HCT116 (cell line): ENCODE results near the gene GTF3C1. TPM values are rescaled to one million over a fixed set of nuclear protein-coding genes. Genes with fewer than 3 reads are reported as not detected.

Experiments
- ATAC-seq: fragments of 200-7000 bp; cut with Tn5 transposase; 2 replicates; pipeline ENCODE4 v1.9.1; 2020; ENCODE audit warnings: mild to moderate bottlenecking, moderate library complexity
- BruUV-seq: library from RNA; stranded (reverse); fragments of 400-500 nt; replicated peaks from 2 replicates; lab custom pipeline; 2021; lab: Mats Ljungman, UMichigan
- CTCF ChIA-PET: fragments of 300-600 bp; sonication (Branson Sonifier 250); formaldehyde crosslinking; loops from one replicate; lab custom pipeline; 2021; ENCODE audit warnings: antibody characterized with exemption; lab: Charles Lee
- POLR2A ChIA-PET: fragments of 300-600, 350-600 bp; sonication (Branson Sonifier 250); formaldehyde crosslinking; loops from one replicate; lab custom pipeline; 2021; ENCODE audit warnings: antibody characterized with exemption; lab: Charles Lee
- RAD21 ChIA-PET, 2 experiments: fragments of 300-600 bp; sonication (Branson Sonifier 250); formaldehyde crosslinking; loops; one replicate each; lab custom pipeline; 2023; ENCODE audit warnings: low total read pairs in 2 of 2; ENCODE audit not compliant: uncharacterized antibody in 2 of 2, unreplicated experiment in 2 of 2, low non-redundant PET in 1 of 2; lab: Charles Lee
- DNase-seq: peaks from one replicate; pipeline ENCODE4 v3.0.0-alpha.2; 2010; ENCODE audit warnings: low read depth, low spot score
- H2AFZ ChIP-seq: fragments of 200-600 bp; shearing (Covaris generic), sonication (generic); 2 replicates; pipeline ENCODE4 v1.6.1; 2017; ENCODE audit warnings: low read depth, mixed run types, mixed read lengths, antibody characterized with exemption, low read length; ENCODE audit not compliant: poor library complexity, severe bottlenecking
- H3K27ac ChIP-seq: 2 replicates; pipeline ENCODE4 v1.5.1; 2012; ENCODE audit warnings: low read depth, low read length
- H3K27me3 ChIP-seq: fragments of 200-600 bp; sonication (generic); 2 replicates; pipeline ENCODE4 v1.6.1; 2016; ENCODE audit warnings: mixed run types, low read length, mixed read lengths; ENCODE audit not compliant: insufficient read depth
- H3K36me3 ChIP-seq, 2 experiments: fragments of 200-500 bp in 1 of 2; fragments of 200-600 bp in 1 of 2; sonication (Bioruptor generic) in 1 of 2; sonication (generic) in 1 of 2; 2 replicates each; pipeline versions ENCODE4 v1.5.1 to v1.6.1; 2014 to 2016; ENCODE audit warnings: low read length in 2 of 2, inconsistent platforms in 1 of 2, mixed read lengths in 1 of 2, mixed run types in 1 of 2; ENCODE audit not compliant: insufficient read depth in 2 of 2, control insufficient read depth in 1 of 2
- H3K4me1 ChIP-seq, 2 experiments: fragments of 200-600 bp in 1 of 2; sonication (generic) in 1 of 2; 2 replicates each; pipeline versions ENCODE4 v1.5.1 to v1.6.1; 2012 to 2017; ENCODE audit warnings: low read length in 2 of 2, inconsistent platforms in 1 of 2, mild to moderate bottlenecking in 1 of 2, mixed read lengths in 1 of 2, mixed run types in 1 of 2, moderate library complexity in 1 of 2; ENCODE audit not compliant: insufficient read depth in 2 of 2, control insufficient read depth in 1 of 2
- H3K4me2 ChIP-seq: fragments of 200-600 bp; sonication (generic); 2 replicates; pipeline ENCODE4 v1.6.1; 2017; ENCODE audit warnings: mixed run types, low read length, mixed read lengths
- H3K4me3 ChIP-seq, 2 experiments: fragments of 200-600 bp in 1 of 2; sonication (generic) in 1 of 2; replicated peaks in 1 of 2; 2 replicates each; pipeline ENCODE4 v1.5.1; 2011 to 2016; ENCODE audit warnings: low read length in 2 of 2, control low read depth in 1 of 2, low read depth in 1 of 2, mild to moderate bottlenecking in 1 of 2, mixed read lengths in 1 of 2, mixed run types in 1 of 2
- H3K79me2 ChIP-seq: fragments of 200-600 bp; sonication (generic); 2 replicates; pipeline ENCODE4 v1.6.1; 2017; ENCODE audit warnings: mild to moderate bottlenecking, mixed run types, low read length, moderate library complexity, mixed read lengths; ENCODE audit not compliant: insufficient read depth
- H3K9ac ChIP-seq: fragments of 200-600 bp; sonication (generic); 2 replicates; pipeline ENCODE4 v1.6.1; 2016; ENCODE audit warnings: low read length, mixed read lengths
- H3K9me2 ChIP-seq: fragments of 200-600 bp; sonication (generic), shearing (Covaris generic); 2 replicates; pipeline ENCODE4 v1.6.1; 2017; ENCODE audit warnings: mixed run types, mild to moderate bottlenecking, moderate library complexity; ENCODE audit not compliant: insufficient read depth
- H3K9me3 ChIP-seq, 2 experiments: fragments of 200-500 bp in 1 of 2; fragments of 200-600 bp in 1 of 2; sonication (Bioruptor generic) in 1 of 2; sonication (generic) in 1 of 2; 2 replicates each; pipeline ENCODE4 v1.6.1; 2014 to 2017; ENCODE audit warnings: low read length in 2 of 2, mixed read lengths in 2 of 2, inconsistent platforms in 1 of 2, low read depth in 1 of 2, mild to moderate bottlenecking in 1 of 2, mixed run types in 1 of 2, moderate library complexity in 1 of 2; ENCODE audit not compliant: control insufficient read depth in 1 of 2, insufficient read depth in 1 of 2
- H4K20me1 ChIP-seq: fragments of 200-600 bp; sonication (generic), shearing (Covaris generic); 2 replicates; pipeline ENCODE4 v1.6.1; 2017; ENCODE audit warnings: mixed run types, mild to moderate bottlenecking, moderate library complexity; ENCODE audit not compliant: insufficient read depth
- CTCF ChIP-seq, 3 experiments: fragments of 200-600 bp in 1 of 3; sonication (generic) in 1 of 3; IDR thresholded peaks in 2 of 3; conservative IDR thresholded peaks in 1 of 3; 2 replicates each; pipeline ENCODE4 v1.5.1; 2012 to 2017; ENCODE audit warnings: low read depth in 2 of 3, low read length in 2 of 3, antibody characterized with exemption in 1 of 3, borderline replicate concordance in 1 of 3, control low read depth in 1 of 3, mild to moderate bottlenecking in 1 of 3, mixed read lengths in 1 of 3, mixed run types in 1 of 3, moderate library complexity in 1 of 3; ENCODE audit not compliant: insufficient read depth in 1 of 3
- EZH2 ChIP-seq: fragments of 200-600 bp; sonication (generic); IDR thresholded peaks from 2 replicates; pipeline ENCODE4 v1.6.1; 2017; ENCODE audit warnings: antibody characterized with exemption, mixed run types
- FOSL1 ChIP-seq: IDR thresholded peaks from 2 replicates; pipeline ENCODE4 v1.6.1; 2012; ENCODE audit warnings: low read depth
- RAD21 ChIP-seq: IDR thresholded peaks from 2 replicates; pipeline ENCODE4 v1.6.1; 2012; ENCODE audit warnings: low read depth, mild to moderate bottlenecking
- REST ChIP-seq: IDR thresholded peaks from 2 replicates; pipeline ENCODE4 v1.6.1; 2012; ENCODE audit warnings: low read depth
- TCF7L2 ChIP-seq: IDR thresholded peaks from 2 replicates; pipeline ENCODE4 v1.7.0; 2011; ENCODE audit warnings: borderline replicate concordance, inconsistent platforms; ENCODE audit not compliant: insufficient read depth, insufficient read length; ENCODE audit errors: extremely low read depth
- ZFX ChIP-seq: fragments of 450-650 bp; IDR thresholded peaks from 2 replicates; pipeline ENCODE4 v1.6.1; 2017
- ZNF274 ChIP-seq: fragments of 200-500 bp; sonication (Bioruptor generic); IDR thresholded peaks from 2 replicates; pipeline ENCODE4 v1.6.1; 2014; ENCODE audit warnings: mild to moderate bottlenecking, low read depth, low read length, inconsistent platforms
- intact Hi-C: fragments of 100-400 bp; cut with micrococcal nuclease; formaldehyde crosslinking; loops from 2 replicates; pipeline ENCODE4 v1.10.0; 2022
- total RNA-seq: library from RNA; stranded (reverse); gene quantifications from one replicate; pipeline ENCODE4 v1.2.1, GENCODE V29; 2021; ENCODE audit not compliant: unreplicated experiment

GTF3C1 gene
- total RNA-seq, 1 experiment from 2014 or later, result 97.5 TPM

GRCh38 chr16:27538528-27538927, 11.2 kb downstream of the GTF3C1 start:
- intact Hi-C loops, result no loop called here
- no peak overlapping the region for H3K4me2 ChIP-seq
- POLR2A ChIA-PET, result no interaction called here

GRCh38 chr16:27534256-27534655, 15.5 kb downstream of the GTF3C1 start:
- H3K27me3 ChIP-seq, result no peaks in the 10 kb centered on the region
- no peaks in the 10 kb centered on the region for H4K20me1 ChIP-seq
- H3K79me2 ChIP-seq, result no peaks in the 10 kb centered on the region
- ChIA-PET POLR2A (no interaction called here), RAD21 (no interaction called here), CTCF (no interaction called here)
- no peak overlapping the region for H3K27ac ChIP-seq
- H3K36me3 ChIP-seq, result peaks cover 54 to 57% of the 10 kb centered on the region in 2 experiments
- DNase-seq (no peak), ATAC-seq (no peak)
- no peaks in the 10 kb centered on the region for H3K9me2 ChIP-seq
- H2AFZ ChIP-seq, result no peak overlapping the region
- no peak overlapping the region for H3K4me3 ChIP-seq
- no peaks in the 10 kb centered on the region for H3K9me3 ChIP-seq
- no peak overlapping the region for H3K9ac ChIP-seq
- intact Hi-C loops, result no loop called here
- no peak overlapping the region for H3K4me2 ChIP-seq
- H3K4me1 ChIP-seq, result no peaks in the 10 kb centered on the region
- TF ChIP-seq REST, result no peak
- TF ChIP-seq ZNF274, result no peak
- no peak for TF ChIP-seq ZFX
- TF ChIP-seq EZH2, result no peak
- no peak for TF ChIP-seq TCF7L2
- TF ChIP-seq CTCF (IDR thresholded peaks at IDR 0.05 in 2 of 3, conservative IDR thresholded peaks at IDR 0.05 in 1 of 3; ENCODE audit: borderline replicate concordance in 1 of 3, insufficient read depth in 1 of 3, low read depth in 2 of 3, low read length in 2 of 3), result no peak
- BruUV-seq, result no TSS peak

More at GRCh38 chr16:27538528-27538927, 11.2 kb downstream of the GTF3C1 start:
- no TSS peak for BruUV-seq
- Histone ChIP-seq H3K79me2 (no peaks in the 10 kb centered on the region; the same call in 1 of the 2 replicates), H3K27me3 (no peaks in the 10 kb centered on the region), H3K4me3 (no peak overlapping the region), H3K9ac (no peak overlapping the region)
- RAD21 ChIA-PET, result no interaction called here
- no peak for ATAC-seq
- CTCF ChIA-PET, result no interaction called here
- no peak for TF ChIP-seq FOSL1
- TF ChIP-seq TCF7L2, result no peak
- TF ChIP-seq RAD21, result no peak
- TF ChIP-seq, all 23 proteins: peak for 0
- no peaks in the 10 kb centered on the region for H4K20me1 ChIP-seq
- no peak overlapping the region for H3K27ac ChIP-seq
- no peak overlapping the region for H2AFZ ChIP-seq
- peaks cover 61 to 67% of the 10 kb centered on the region in 2 experiments for H3K36me3 ChIP-seq
- H3K9me2 ChIP-seq, result no peaks in the 10 kb centered on the region
- no peaks in the 10 kb centered on the region for H3K4me1 ChIP-seq
- no peaks in the 10 kb centered on the region for H3K9me3 ChIP-seq
- DNase-seq, result no peak
